SK-N-SH (cell line): Measurements from ENCODE around the gene LMO3. TPM values are rescaled to one million over a fixed set of nuclear protein-coding genes. Genes with fewer than 3 reads are reported as not detected.
A peak's percentile ranks its signal among the peaks of the same experiment; 100 is the strongest.

Experiments
- CTCF ChIA-PET: fragments of 300-600, 350-600 bp; formaldehyde crosslinking; extraction: SDS; loops from one replicate; lab custom pipeline; 2021; lab: Yijun Ruan, JAX
- POLR2A ChIA-PET: fragments of 350-600 bp; sonication (Branson Sonifier 250); formaldehyde crosslinking; extraction: SDS; loops from one replicate; lab custom pipeline; 2020; ENCODE audit warnings: antibody characterized with exemption, inconsistent platforms; lab: Yijun Ruan, JAX
- DNase-seq: peaks from one replicate; pipeline ENCODE4 v3.0.0; 2012
- H2AFZ ChIP-seq: fragments of 200-600 bp; sonication (generic); 2 replicates; pipeline ENCODE4 v1.8.1; 2016; ENCODE audit warnings: antibody characterized with exemption, mild to moderate bottlenecking, low read depth
- H3F3A ChIP-seq: fragments of 200-600 bp; sonication (generic); replicated peaks from 2 replicates; pipeline ENCODE3; 2016; ENCODE audit warnings: antibody characterized with exemption, mild to moderate bottlenecking; ENCODE audit not compliant: insufficient read depth
- H3K27ac ChIP-seq, 2 experiments: fragments of 200-500 bp in 1 of 2; fragments of 200-600 bp in 1 of 2; sonication (Bioruptor generic) in 1 of 2; sonication (generic), shearing (Covaris generic) in 1 of 2; 2 replicates each; pipeline versions ENCODE4 v1.5.1 to v1.6.1; 2014 to 2016; ENCODE audit warnings: low read depth in 2 of 2, inconsistent platforms in 1 of 2, low read length in 1 of 2, mild to moderate bottlenecking in 1 of 2, mixed read lengths in 1 of 2
- H3K27me3 ChIP-seq: fragments of 200-600 bp; sonication (generic), shearing (Covaris generic); 2 replicates; pipeline ENCODE4 v1.6.1; 2016; ENCODE audit warnings: mixed run types; ENCODE audit not compliant: insufficient read depth
- H3K36me3 ChIP-seq, 2 experiments: fragments of 200-500 bp in 1 of 2; fragments of 200-600 bp in 1 of 2; sonication (Bioruptor generic) in 1 of 2; sonication (generic) in 1 of 2; replicated peaks in 1 of 2; 2 replicates each; pipeline versions ENCODE3 to v1.5.1; 2014 to 2016; ENCODE audit warnings: low read length in 1 of 2, mild to moderate bottlenecking in 1 of 2; ENCODE audit not compliant: insufficient read depth in 2 of 2, control insufficient read depth in 1 of 2
- H3K4me1 ChIP-seq, 2 experiments: fragments of 200-500 bp in 1 of 2; fragments of 200-600 bp in 1 of 2; sonication (Bioruptor generic) in 1 of 2; sonication (generic), shearing (Covaris generic) in 1 of 2; 2 replicates each; pipeline versions ENCODE4 v1.5.1 to v1.6.1; 2014 to 2016; ENCODE audit warnings: low read depth in 1 of 2, low read length in 1 of 2, mixed run types in 1 of 2; ENCODE audit not compliant: insufficient read depth in 2 of 2, control insufficient read depth in 1 of 2
- H3K4me2 ChIP-seq: fragments of 200-600 bp; sonication (generic), shearing (Covaris generic); 2 replicates; pipeline ENCODE4 v1.6.1; 2017; ENCODE audit warnings: mixed run types
- H3K4me3 ChIP-seq, 2 experiments: fragments of 200-500 bp in 1 of 2; fragments of 200-600 bp in 1 of 2; sonication (Bioruptor generic) in 1 of 2; sonication (generic), shearing (Covaris generic) in 1 of 2; 2 replicates each; pipeline versions ENCODE4 v1.5.1 to v1.8.1; 2014 to 2016; ENCODE audit warnings: low read depth in 2 of 2, inconsistent platforms in 1 of 2, low read length in 1 of 2, mild to moderate bottlenecking in 1 of 2, mixed read lengths in 1 of 2, moderate library complexity in 1 of 2
- H3K79me2 ChIP-seq: fragments of 200-600 bp; sonication (generic); 2 replicates; pipeline ENCODE4 v1.8.1; 2017; ENCODE audit warnings: mild to moderate bottlenecking; ENCODE audit not compliant: insufficient read depth
- H3K9ac ChIP-seq: fragments of 200-600 bp; sonication (generic); 2 replicates; pipeline ENCODE4 v1.6.1; 2017; ENCODE audit warnings: mixed run types
- H3K9me2 ChIP-seq: fragments of 200-600 bp; sonication (generic); 2 replicates; pipeline ENCODE4 v1.6.1; 2017; ENCODE audit warnings: mixed run types
- H3K9me3 ChIP-seq: fragments of 200-600 bp; sonication (generic); 2 replicates; pipeline ENCODE4 v1.6.1; 2017; ENCODE audit warnings: mixed run types, mild to moderate bottlenecking, moderate library complexity
- H4K20me1 ChIP-seq: fragments of 200-600 bp; sonication (generic); 2 replicates; pipeline ENCODE4 v1.6.1; 2017; ENCODE audit warnings: mild to moderate bottlenecking, mixed run types; ENCODE audit not compliant: insufficient read depth
- FOXJ3 ChIP-seq: sonication (generic); formaldehyde crosslinking; IDR thresholded peaks from 2 replicates; pipeline ENCODE4 v1.5.1; 2020; ENCODE audit warnings: mild to moderate bottlenecking, missing genetic modification reagents
- GABPA ChIP-seq: IDR thresholded peaks from 2 replicates; pipeline ENCODE4 v1.4.0; 2012; ENCODE audit warnings: low read depth, mild to moderate bottlenecking
- GATA2 ChIP-seq: sonication (generic); formaldehyde crosslinking; IDR thresholded peaks from 2 replicates; pipeline ENCODE4 v1.5.0; 2020; ENCODE audit warnings: mild to moderate bottlenecking, missing genetic modification reagents
- MEF2A ChIP-seq: IDR thresholded peaks from 2 replicates; pipeline ENCODE4 v1.4.0; 2012; ENCODE audit warnings: low read depth, borderline replicate concordance
- NFIC ChIP-seq: IDR thresholded peaks from 2 replicates; pipeline ENCODE4 v1.4.0; 2012; ENCODE audit warnings: borderline replicate concordance
- NRF1 ChIP-seq: IDR thresholded peaks from 2 replicates; pipeline ENCODE4 v1.6.1; 2012; ENCODE audit warnings: low read depth, mild to moderate bottlenecking, low read length
- POLR2AphosphoS5 ChIP-seq: IDR thresholded peaks from 2 replicates; pipeline ENCODE4 v1.6.1; 2012; ENCODE audit warnings: low read depth, low read length
- RAD21 ChIP-seq: IDR thresholded peaks from 2 replicates; pipeline ENCODE4 v1.6.1; 2012; ENCODE audit warnings: mild to moderate bottlenecking, low read length
- RFX5 ChIP-seq: IDR thresholded peaks from 2 replicates; pipeline ENCODE4 v1.6.1; 2012; ENCODE audit warnings: mild to moderate bottlenecking, improper control_type of control experiment, low read length
- RXRA ChIP-seq: IDR thresholded peaks from 2 replicates; pipeline ENCODE4 v1.4.0; 2012; ENCODE audit warnings: low read depth, mild to moderate bottlenecking, borderline replicate concordance
- SMC3 ChIP-seq: IDR thresholded peaks from 2 replicates; pipeline ENCODE4 v1.6.1; 2012; ENCODE audit warnings: low read depth, low read length, improper control_type of control experiment
- TAF1 ChIP-seq: IDR thresholded peaks from 2 replicates; pipeline ENCODE4 v1.6.1; 2012; ENCODE audit warnings: low read depth, mild to moderate bottlenecking, low read length, moderate library complexity, borderline replicate concordance
- TCF12 ChIP-seq: IDR thresholded peaks from 2 replicates; pipeline ENCODE4 v1.4.0; 2012
- YY1 ChIP-seq: IDR thresholded peaks from 2 replicates; pipeline ENCODE4 v1.4.0; 2012; ENCODE audit warnings: low read depth, mild to moderate bottlenecking
- WGBS: methylation state at CpG from one replicate; pipeline ENCODE4 v1.1.6; 2017; ENCODE audit warnings: low lambda C conversion rate; 5-methylcytosine and 5-hydroxymethylcytosine counted together
- polyA plus RNA-seq, 3 experiments: library from polyadenylated mRNA; depleted of rRNA; stranded (reverse); fragments of >200 nt; gene quantifications; 2 replicates each; pipeline ENCODE4 v1.2.3, GENCODE V29; 2012
- TF ChIP-seq, protein P1 (sequence below): IDR thresholded peaks from 2 replicates; pipeline ENCODE4 v1.4.0; 2012; ENCODE audit warnings: low read depth, borderline replicate concordance
- TF ChIP-seq, protein P2 (sequence below): IDR thresholded peaks from 2 replicates; pipeline ENCODE4 v1.4.0; 2012; ENCODE audit warnings: low read depth, borderline replicate concordance
- TF ChIP-seq, protein P3 (sequence below): IDR thresholded peaks from 2 replicates; pipeline ENCODE4; 2012

LMO3 gene
- polyA plus RNA-seq, 1 of the 3 experiments (the other 2 are of a cell fraction): not detected

DNA sequence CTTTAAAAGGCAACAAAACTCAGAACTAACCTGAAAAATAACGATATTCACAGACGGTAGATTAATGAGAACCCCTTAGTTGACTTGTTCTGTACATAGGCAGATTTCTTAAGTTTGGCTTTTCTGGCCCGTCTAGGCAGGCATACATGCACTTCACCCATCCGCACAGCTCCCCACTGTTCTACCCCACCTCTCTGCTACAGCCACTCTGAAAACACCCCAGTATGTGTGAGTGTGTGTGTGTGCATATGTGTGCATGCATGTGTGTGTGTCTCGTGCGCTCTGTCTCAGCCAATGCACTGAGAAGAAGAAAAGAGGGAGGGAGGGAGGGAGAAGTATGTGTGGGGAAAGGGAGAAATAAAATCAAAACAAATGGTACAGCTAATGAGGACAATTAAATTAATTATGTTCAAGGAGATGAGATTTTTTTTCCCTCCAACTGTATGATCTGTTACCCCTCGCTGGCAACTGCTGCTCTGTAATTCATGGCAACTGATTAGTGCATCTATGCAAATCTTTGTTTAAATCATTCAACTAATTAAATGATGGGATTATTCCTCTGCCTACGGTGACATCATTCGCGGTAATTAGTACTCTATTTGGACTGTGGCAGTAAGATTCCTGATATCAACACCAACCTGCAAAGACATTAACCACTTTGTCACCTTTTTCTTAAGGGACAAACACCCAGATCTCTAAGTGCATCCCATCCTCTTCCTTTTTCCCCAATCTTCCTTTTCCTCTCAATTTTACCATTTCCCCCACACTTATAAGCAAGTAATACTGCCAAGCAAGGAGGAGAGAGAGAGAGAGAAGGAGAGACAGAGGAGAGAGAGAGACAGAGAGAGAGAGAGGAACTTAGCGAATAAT is 2.2 kb upstream of the LMO3 start:
- no peaks in the 10 kb centered on the region; the same call in 1 of the 2 replicates for H3K27me3 ChIP-seq
- H3K4me3 ChIP-seq: no peak overlapping the region
- CTCF ChIA-PET: interaction anchor here (1.1 to 1.4 kb wide), 2 partner anchors 13 to 222 kb away, joined by 4 to 5 read pairs; no protein-coding TSS in a partner anchor
- H3K4me2 ChIP-seq: no peak overlapping the region
- H4K20me1 ChIP-seq: no peaks in the 10 kb centered on the region
- no peak overlapping the region for H3K9ac ChIP-seq
- no peaks in the 10 kb centered on the region for H3K36me3 ChIP-seq
- no peaks in the 10 kb centered on the region for H3K79me2 ChIP-seq
- POLR2A ChIA-PET: no interaction called here
- H3K27ac ChIP-seq: no peak overlapping the region
- no peaks in the 10 kb centered on the region for H3F3A ChIP-seq
- no peaks in the 10 kb centered on the region for H3K9me2 ChIP-seq
- 48% methylated on average over 11 of the region's 11 CpGs for WGBS
- DNase-seq: no peak
- no peaks in the 10 kb centered on the region for H3K9me3 ChIP-seq
- no peak overlapping the region for H2AFZ ChIP-seq
- TF ChIP-seq, protein P1, sequence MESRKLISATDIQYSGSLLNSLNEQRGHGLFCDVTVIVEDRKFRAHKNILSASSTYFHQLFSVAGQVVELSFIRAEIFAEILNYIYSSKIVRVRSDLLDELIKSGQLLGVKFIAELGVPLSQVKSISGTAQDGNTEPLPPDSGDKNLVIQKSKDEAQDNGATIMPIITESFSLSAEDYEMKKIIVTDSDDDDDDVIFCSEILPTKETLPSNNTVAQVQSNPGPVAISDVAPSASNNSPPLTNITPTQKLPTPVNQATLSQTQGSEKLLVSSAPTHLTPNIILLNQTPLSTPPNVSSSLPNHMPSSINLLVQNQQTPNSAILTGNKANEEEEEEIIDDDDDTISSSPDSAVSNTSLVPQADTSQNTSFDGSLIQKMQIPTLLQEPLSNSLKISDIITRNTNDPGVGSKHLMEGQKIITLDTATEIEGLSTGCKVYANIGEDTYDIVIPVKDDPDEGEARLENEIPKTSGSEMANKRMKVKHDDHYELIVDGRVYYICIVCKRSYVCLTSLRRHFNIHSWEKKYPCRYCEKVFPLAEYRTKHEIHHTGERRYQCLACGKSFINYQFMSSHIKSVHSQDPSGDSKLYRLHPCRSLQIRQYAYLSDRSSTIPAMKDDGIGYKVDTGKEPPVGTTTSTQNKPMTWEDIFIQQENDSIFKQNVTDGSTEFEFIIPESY: no peak
- H3K4me1 ChIP-seq: peaks cover 0 to 32% of the 10 kb centered on the region in 2 experiments; a peak in 3 of 4 replicates

DNA sequence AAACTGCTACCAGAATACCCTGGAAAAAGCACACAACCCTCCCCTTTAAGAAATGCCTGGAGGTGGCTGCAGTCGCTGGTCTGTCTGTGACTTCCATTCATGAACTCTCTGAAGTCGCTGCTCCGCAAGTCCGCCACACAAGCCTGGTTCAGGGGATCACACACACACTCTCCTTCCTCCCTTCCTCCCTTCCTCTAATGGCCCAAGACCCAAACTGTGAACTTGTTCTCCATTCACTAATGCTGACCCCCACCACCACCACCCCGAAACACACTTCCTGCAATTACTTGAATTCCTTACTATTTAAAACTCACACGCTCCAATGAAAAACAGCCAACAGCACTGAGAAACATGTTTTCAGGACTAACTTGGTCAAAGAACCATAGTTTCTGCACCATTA is 1.0 kb upstream of the LMO3 start:
- whole genome bisulfite sequencing: 78% methylated on average over 6 of the region's 6 CpGs
- POLR2A ChIA-PET: no interaction called here

DNA sequence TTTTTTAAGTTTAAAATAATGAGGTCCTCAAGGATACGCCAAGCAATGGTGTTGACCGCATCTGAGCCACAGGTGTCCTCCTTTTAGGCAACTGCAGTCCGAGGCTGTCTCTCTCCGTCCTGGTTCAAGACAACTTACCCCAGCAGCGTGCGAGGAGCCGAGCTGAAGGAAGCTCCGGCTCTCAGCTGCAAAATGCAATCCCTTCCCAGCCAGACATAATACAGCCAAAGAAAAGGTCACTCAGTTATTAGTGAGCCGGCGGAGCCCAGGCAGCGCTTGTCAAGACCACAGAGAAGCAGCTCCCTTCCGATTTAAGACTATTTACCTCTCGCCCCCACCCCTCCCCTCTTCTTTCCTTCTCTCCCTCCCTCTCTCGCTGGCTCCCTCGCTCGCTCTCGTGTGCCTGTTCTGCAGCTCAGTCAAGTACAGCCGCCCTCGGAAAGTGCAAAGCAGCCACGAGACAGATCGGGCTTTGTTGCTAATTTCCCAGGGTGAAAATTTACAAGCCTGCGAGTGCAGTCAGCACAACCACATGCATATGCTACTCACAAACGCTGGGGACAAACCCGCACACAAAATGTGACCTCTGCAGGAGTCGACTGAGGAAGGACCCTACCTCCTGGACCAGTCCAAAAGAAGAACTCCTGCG is 363 bp upstream of the LMO3 start:
- Histone ChIP-seq H2AFZ (peak overlapping the region; percentile 14; the same call in 1 of the 2 replicates), H3K79me2 (no peaks in the 10 kb centered on the region), H4K20me1 (no peaks in the 10 kb centered on the region), H3K4me2 (peak overlapping the region; percentile 86), H3F3A (no peaks in the 10 kb centered on the region), H3K9ac (no peak overlapping the region), H3K27ac (no peak overlapping the region), H3K9me3 (no peaks in the 10 kb centered on the region), H3K9me2 (no peaks in the 10 kb centered on the region), H3K4me3 (peak overlapping the region; percentile 43 to 57), H3K36me3 (no peaks in the 10 kb centered on the region), H3K4me1 (peaks cover 0 to 32% of the 10 kb centered on the region in 2 experiments; a peak in 3 of 4 replicates), H3K27me3 (no peaks in the 10 kb centered on the region; the same call in 1 of the 2 replicates)
- 6% methylated on average over 25 of the region's 26 CpGs for WGBS
- POLR2A ChIA-PET: interaction anchor here (0.8 kb wide), 1 partner anchor 276 kb away, joined by 4 read pairs; no protein-coding TSS in a partner anchor
- CTCF ChIA-PET: interaction anchor here (0.7 to 1.3 kb wide), 4 partner anchors 183 to 983 kb away, joined by 3 to 4 read pairs (median 3); no protein-coding TSS in a partner anchor
- DNase-seq: peak; percentile 29
- no peak for TF ChIP-seq RXRA
- no peak for TF ChIP-seq FOXJ3 (CRISPR knock-in tag)
- TF ChIP-seq TAF1: no peak
- TF ChIP-seq RFX5: no peak
- TF ChIP-seq, protein P2, sequence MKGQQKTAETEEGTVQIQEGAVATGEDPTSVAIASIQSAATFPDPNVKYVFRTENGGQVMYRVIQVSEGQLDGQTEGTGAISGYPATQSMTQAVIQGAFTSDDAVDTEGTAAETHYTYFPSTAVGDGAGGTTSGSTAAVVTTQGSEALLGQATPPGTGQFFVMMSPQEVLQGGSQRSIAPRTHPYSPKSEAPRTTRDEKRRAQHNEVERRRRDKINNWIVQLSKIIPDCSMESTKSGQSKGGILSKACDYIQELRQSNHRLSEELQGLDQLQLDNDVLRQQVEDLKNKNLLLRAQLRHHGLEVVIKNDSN: no peak
- no peak for TF ChIP-seq MEF2A
- TF ChIP-seq, protein P3, sequence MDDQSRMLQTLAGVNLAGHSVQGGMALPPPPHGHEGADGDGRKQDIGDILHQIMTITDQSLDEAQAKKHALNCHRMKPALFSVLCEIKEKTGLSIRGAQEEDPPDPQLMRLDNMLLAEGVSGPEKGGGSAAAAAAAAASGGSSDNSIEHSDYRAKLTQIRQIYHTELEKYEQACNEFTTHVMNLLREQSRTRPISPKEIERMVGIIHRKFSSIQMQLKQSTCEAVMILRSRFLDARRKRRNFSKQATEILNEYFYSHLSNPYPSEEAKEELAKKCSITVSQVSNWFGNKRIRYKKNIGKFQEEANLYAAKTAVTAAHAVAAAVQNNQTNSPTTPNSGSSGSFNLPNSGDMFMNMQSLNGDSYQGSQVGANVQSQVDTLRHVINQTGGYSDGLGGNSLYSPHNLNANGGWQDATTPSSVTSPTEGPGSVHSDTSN: no peak
- no peak for TF ChIP-seq POLR2AphosphoS5
- no peak for TF ChIP-seq RAD21
- TF ChIP-seq GATA2: no peak
- TF ChIP-seq NFIC: no peak
- no peak for TF ChIP-seq NRF1

More for the DNA sequence above, 1.0 kb upstream of the LMO3 start:
- H2AFZ ChIP-seq: no peak overlapping the region
- H3K27ac ChIP-seq: no peak overlapping the region
- H4K20me1 ChIP-seq: no peaks in the 10 kb centered on the region
- CTCF ChIA-PET: interaction anchor here (0.7 to 1.4 kb wide), 6 partner anchors 14 to 982 kb away, joined by 3 to 5 read pairs (median 4); no protein-coding TSS in a partner anchor
- no peaks in the 10 kb centered on the region for H3K36me3 ChIP-seq
- H3K4me3 ChIP-seq: no peak overlapping the region
- no peaks in the 10 kb centered on the region for H3K9me3 ChIP-seq
- H3K4me1 ChIP-seq: peaks cover 0 to 32% of the 10 kb centered on the region in 2 experiments; a peak in 3 of 4 replicates
- TF ChIP-seq GABPA: no peak
- TF ChIP-seq SMC3: no peak
- TF ChIP-seq TCF12: no peak
- no peak for TF ChIP-seq YY1
- no peak for TF ChIP-seq MEF2A
- no peaks in the 10 kb centered on the region; the same call in 1 of the 2 replicates for H3K27me3 ChIP-seq
- no peaks in the 10 kb centered on the region for H3F3A ChIP-seq
- peak overlapping the region; percentile 86; the same call in 1 of the 2 replicates for H3K4me2 ChIP-seq
- H3K9me2 ChIP-seq: no peaks in the 10 kb centered on the region
- H3K9ac ChIP-seq: no peak overlapping the region
- DNase-seq: no peak
- no peaks in the 10 kb centered on the region for H3K79me2 ChIP-seq
